Inflammatory macrophage treated with lipopolysaccharide for 1 hour (primary cell): Measurements from ENCODE around the gene ZNF70.

ENCODE experiments used
- DNase-seq, 2 donors: peaks; one replicate each; pipeline ENCODE4 v3.0.0-alpha.2; 2020 to 2022

Gene ZNF70

GRCh38 chr22:23689414-23689813 is 61.5 kb downstream of the ZNF70 start:
- no peak for DNase-seq
